Mammary epithelial cell (primary cell): ENCODE measurements around the gene HOXB2.

Experiments
- CTCF ChIP-seq, 2 donors: IDR thresholded peaks in 1 of 2; conservative IDR thresholded peaks in 1 of 2; 2 replicates each; pipeline ENCODE4 v1.5.1; 2011 to 2012; ENCODE audit warnings: inconsistent platforms in 2 of 2, low read length in 2 of 2, mild to moderate bottlenecking in 2 of 2, control low read depth in 1 of 2, low read depth in 1 of 2; ENCODE audit not compliant: insufficient read depth in 1 of 2; ENCODE audit errors: extremely low read depth in 1 of 2
- EZH2 ChIP-seq: IDR thresholded peaks from 2 replicates; pipeline ENCODE4 v1.6.1; 2012; ENCODE audit warnings: low read length, inconsistent platforms, borderline replicate concordance

GRCh38 chr17:48588074-48588415 is 43.1 kb upstream of the HOXB2 start:
- TF ChIP-seq CTCF (conservative IDR thresholded peaks at IDR 0.05 in 1 of 2, IDR thresholded peaks at IDR 0.05 in 1 of 2; ENCODE audit: extremely low read depth in 1 of 2, insufficient read depth in 1 of 2, low read depth in 1 of 2, low read length in 2 of 2), result no peak
- no peak for TF ChIP-seq EZH2
